HG03457 (cell line): Measurements from ENCODE around the gene FES.

Source experiments
- ATAC-seq: cut with Tn5 transposase; IDR thresholded peaks from one replicate; pipeline ENCODE4 v1.9.1; 2021; ENCODE audit warnings: moderate number of reproducible peaks; ENCODE audit not compliant: unreplicated experiment

The FES gene

DNA sequence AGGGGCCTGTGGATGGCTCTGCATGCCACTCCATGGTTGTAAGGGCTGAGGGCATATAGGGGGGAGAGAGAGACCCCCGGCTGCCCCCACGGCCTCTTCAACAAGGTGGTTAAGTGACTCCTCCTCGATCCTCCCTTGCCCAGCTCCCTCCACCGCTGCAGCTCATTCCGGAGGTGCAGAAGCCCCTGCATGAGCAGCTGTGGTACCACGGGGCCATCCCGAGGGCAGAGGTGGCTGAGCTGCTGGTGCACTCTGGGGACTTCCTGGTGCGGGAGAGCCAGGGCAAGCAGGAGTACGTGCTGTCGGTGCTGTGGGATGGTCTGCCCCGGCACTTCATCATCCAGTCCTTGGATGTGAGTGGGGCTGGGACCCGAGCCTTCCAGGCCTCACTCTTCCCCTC, 6.5 kb downstream of the FES start:
- no peak for ATAC-seq

DNA sequence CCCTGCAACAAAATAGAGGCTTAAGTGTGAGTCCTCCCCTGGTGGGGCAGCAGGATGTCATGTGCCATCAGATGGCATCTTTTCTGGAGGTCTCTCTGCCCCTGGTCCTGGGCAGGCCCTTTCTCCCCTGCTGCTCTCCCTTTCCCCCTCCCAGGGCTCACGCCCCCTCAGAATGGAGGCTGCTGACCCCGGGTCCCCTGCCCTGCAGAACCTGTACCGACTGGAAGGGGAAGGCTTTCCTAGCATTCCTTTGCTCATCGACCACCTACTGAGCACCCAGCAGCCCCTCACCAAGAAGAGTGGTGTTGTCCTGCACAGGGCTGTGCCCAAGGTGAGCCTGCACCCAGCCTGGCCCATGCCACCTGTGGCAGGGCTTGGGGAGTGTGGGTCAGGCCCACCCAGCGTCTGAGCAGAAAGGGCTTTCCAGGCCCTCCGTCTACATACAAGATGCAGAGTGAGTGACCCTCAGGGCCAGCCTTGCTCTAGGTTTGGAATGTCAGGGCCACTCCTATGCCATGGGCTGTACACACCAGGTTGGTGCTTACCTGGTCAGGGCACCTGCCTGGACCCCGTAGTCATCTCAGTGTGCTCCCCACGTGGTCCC, 7.1 kb downstream of the FES start:
- ATAC-seq, result no peak

DNA sequence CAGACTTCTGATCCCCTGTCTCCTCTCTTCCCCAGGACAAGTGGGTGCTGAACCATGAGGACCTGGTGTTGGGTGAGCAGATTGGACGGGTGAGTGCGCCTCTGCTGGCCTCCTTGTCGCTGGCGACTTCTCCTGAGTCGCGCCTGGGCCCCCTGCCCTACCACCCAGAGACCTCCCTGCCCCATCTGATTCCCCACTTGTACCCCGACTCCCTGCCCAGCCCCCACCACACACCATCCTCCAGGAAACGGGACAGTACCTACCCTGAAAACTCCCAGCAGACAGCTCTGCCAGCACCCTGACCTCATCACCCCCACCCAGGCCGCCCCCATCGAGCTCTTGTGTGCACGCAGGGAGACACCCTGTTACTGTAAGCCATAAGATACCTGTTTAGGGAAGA, 7.7 kb downstream of the FES start:
- no peak for ATAC-seq

DNA sequence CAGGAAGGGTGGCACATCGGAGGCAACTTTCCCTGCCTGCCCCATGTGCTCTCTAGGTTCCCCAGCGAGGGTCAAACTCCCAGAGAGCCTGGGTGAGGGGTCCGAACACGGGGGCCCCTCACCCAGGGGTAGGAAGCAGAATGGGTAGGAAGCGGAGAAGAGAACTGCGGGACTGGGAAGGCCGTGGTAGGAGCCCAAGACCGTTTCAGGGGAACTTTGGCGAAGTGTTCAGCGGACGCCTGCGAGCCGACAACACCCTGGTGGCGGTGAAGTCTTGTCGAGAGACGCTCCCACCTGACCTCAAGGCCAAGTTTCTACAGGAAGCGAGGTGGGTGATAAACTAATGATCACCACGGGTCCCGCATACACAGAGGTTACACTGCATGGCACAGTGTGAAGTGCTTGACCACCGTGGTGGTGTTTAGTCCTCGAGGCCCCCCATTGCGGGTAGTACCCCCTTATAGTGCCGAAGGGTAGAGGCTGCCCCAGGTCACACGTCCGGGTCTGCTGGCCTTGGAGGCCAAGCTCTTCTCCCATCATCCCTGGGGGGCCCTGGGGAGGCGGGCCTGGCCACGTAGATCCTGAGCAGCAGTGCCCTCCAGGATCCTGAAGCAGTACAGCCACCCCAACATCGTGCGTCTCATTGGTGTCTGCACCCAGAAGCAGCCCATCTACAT, 8.3 kb downstream of the FES start:
- ATAC-seq, result no peak

DNA sequence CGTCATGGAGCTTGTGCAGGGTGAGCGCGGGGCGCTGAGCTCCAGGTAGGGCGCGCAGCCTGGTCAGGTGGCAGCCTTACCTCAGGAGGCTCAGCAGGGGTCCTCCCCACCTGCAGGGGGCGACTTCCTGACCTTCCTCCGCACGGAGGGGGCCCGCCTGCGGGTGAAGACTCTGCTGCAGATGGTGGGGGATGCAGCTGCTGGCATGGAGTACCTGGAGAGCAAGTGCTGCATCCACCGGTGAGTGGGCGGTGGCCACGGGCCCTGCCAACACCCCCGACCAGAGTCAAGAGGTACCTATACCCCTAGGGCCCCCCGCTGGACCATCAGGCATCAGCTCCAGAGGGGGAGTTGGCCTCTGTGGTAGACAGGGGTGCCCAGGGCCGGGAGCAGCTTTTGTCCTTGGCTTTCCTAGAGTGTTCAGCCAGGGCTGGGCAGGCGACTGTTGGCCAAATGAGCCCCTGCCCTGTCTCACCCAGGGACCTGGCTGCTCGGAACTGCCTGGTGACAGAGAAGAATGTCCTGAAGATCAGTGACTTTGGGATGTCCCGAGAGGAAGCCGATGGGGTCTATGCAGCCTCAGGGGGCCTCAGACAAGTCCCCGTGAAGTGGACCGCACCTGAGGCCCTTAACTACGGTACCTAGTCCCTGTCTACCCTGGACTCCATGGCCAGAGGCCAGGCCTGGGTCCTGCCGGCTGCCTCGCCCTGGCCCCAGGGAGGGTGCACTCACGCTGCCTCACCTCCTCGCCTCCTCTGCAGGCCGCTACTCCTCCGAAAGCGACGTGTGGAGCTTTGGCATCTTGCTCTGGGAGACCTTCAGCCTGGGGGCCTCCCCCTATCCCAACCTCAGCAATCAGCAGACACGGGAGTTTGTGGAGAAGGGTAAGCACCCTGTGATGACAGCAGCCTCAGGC, 9.1 kb downstream of the FES start:
- no peak for ATAC-seq

DNA sequence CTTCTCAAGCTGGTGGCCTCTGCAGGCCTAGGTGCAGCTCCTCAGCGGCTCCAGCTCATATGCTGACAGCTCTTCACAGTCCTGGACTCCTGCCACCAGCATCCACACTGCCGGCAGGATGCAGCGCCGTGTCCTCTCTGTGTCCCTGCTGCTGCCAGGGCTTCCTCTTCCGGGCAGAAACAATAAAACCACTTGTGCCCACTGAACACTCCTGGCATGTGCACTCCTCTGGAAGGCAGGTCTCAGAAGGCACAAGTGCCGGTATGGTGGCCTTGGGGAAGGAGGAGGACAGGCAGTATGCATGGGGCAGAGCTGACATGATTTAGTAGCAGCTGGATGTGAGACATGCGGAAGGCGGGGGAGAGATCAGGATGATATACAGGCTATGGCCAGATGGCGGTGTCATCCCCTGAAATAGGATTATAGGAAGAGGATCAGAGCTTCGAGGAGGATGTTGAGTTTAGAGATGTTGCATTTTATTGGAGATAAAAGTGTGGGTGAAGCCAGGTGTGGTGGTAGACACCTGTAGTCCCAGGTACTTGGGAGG, 11.3 kb downstream of the FES start:
- ATAC-seq, result no peak

DNA sequence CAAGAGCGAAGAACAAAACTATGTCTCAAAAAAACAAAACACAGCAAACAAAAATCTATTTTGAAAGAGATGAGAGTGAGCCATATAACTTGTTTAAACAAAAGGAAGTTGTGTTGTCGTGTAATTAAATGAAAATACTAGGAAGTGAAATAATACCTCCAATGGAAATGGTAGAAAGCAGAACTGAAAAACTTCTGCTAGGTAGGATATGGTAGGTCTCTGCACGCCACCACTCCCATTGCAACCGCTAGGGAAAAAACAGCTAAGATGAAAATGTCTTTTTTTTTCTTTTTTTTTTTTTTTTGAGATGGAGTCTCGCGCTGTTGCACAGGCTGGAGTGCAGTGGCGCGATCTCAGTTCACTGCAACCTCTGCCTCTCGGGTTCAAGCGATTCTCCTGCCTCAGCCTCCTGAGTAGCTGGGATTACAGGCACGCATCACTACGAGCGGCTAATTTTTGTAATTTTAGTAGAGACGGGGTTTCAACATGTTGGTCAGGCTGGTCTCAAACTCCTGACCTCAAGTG, 12.9 kb downstream of the FES start:
- ATAC-seq, result peak; percentile 45

DNA sequence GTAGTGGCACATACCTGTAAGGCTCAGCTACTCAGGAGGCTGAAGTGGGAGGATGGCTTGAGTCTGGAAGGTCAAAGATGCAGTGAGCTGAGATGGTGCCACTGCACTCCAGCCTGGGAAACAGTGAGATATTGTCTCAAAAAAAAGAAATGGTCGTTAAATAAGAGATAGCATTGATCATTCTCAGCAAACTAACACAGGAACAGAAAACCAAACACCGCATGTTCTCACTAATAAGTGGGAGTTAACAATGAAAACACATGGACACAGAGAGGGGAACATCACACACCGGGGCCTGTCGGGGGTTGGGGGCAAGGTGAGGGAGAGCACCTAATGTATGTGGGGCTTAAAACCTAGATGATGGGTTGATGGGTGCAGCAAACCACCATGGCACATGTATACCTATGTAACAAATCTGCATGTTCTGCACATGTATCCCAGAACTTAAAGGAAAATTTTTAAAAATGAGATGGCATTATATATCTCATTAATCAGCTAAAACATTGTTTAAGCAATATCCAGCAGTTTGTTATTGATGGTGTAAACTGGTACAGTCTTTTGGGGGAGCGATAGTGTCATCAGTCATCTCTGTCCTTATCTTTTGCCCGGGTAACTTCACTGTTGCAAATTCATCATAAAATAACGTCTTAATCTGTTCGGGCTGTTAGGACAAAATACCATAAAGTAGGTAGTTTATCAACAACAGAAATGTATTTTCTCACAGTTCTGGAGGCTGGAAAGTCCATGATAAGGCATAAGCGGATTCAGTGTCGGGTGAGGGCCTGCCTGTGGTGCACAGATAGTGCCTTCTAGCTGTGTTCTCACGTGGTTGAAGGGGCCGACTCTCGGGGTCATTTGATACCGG, 17.1 kb downstream of the FES start:
- ATAC-seq, result no peak

DNA sequence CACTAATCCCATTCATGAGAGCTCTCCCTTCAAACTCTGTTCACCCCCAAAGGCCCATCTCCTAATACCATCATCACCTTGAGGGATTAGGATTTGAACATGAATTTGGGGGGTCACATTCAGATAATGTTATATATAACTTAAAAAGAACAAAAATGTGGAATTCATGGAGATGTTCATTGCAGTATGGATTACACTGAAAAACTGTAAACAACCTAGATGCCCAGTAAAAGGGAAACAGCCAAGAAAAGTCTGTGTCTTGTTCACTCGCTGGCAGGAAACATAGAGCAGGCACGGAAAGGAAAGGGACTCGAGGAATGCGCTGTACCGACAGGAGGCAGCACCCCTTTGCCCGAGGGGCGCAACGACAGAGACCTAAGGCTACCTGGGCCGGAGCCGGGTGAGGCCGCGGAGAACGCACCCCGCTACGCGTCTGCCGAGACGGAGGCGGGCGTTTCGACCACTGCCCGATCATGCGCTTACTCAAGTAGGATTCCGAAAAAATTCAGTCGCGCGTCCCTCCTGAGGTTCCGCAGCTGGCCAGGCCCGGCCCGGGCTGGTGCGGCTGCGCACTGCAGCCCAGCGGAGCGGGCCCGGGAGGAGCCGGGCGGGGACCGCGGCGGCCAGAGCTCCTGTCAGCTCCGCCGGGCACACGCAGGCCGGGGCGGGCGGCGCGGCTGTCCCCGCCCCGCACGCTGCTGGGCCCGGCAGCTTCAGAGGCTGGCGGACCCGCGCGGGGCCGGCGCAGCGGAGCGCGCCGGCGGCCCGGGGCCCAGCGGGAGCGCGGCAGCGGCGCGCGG, 17.9 kb downstream of the FES start:
- ATAC-seq, result peak; percentile 70

DNA sequence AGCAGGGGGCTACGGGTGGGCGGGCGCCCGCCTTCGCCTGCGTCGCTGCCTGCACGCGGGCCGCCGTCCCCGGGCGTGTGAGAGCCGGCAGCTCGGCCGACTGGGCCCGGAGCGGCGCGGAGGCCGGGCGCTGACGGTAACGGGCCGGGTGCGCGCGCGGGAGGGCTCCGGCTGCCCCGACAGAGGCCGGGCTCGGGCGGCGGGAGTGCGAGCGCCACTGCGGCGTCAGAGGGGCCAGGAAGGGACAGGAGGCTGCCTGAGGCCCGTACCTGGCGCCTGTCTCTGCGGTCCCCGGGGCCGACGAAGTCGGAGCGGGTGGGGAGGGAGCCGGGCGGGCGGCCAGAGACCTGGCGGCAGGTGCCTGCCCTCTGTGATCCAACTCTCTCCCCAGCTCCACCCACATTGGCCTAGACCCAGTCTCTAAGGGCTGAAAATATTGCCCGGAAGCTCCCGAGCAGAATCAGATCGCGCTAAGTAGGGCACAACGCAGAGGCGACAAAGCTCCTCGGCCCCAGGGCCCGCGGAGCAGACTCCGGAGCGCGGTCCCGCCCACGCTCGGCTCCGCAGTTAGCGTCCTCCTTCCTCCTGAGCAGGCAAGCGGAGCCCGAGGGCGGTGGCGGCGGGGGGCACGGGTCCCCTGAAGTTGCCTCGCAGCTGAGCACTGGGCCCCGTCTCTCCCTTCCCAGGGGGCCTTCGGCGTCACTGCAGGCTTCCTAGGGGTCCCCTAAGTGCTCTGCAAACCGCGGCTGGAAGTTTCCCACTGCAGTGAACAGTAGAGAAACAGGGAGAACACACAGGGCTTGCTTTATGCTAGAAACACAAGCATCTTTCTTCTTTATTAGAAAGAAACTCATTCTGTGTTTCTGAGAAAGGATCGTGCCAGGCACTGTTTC, 18.8 kb downstream of the FES start, which contains the start of gene MAN2A2:
Gene MAN2A2 (plus strand): TSS at position 463 of the 893 bp plus-strand sequence. CDS start 906 bp downstream, outside the sequence.
- peak; percentile 34 for ATAC-seq

DNA sequence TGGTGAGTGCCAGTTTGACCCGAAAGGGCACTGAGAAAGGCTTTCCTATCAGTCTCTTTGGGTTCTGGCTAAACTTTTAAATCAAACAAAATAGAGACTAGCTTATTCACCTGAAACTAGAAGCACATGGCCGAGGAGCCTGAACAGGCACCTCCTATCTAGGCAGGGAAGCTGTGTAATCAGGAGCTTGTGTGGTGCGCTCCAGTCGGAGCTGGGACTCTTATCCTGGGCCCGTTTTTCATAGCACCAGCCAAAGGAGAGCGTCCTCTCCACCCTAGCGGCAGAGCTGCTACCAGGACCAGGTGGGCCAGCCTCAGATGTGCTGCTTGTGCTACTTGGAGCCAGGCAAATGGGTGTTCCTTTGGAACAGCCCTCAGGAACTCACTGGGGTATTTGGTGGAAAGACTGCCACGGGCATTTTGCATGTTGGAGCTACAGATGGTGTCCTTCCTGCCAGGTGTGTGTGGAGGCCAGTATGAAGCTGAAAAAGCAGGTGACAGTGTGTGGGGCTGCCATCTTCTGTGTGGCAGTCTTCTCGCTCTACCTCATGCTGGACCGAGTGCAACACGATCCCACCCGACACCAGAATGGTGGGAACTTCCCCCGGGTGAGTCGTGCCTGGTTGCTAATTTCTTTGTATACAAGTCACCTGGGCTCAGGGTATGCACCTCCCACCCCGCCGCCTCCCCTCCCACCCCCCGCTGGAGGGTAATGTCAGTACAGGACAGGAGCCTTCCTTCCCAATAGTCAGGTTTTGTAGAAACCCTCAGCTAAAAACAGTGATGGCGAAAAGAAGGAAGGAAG, 19.6 kb downstream of the FES start:
- no peak for ATAC-seq

DNA sequence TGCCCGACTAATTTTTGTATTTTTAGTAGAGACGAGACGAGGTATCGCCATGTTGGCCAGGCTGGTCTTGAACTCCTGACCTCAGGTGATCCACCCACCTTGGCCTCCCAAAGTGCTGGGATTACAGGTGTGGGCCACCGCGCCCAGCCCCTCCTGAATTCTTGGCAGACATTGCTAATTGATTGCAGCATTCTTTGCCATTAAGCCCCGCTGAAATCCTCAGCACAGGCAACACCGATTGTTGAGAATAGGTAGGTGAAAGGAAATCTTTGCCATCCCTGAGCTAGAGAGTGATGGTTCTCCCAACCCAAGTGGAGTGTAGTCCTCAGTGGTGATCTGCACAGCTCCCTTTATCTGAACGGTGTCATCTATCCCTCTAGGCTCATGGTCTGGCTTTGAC, 20.4 kb downstream of the FES start:
- ATAC-seq, result no peak

DNA sequence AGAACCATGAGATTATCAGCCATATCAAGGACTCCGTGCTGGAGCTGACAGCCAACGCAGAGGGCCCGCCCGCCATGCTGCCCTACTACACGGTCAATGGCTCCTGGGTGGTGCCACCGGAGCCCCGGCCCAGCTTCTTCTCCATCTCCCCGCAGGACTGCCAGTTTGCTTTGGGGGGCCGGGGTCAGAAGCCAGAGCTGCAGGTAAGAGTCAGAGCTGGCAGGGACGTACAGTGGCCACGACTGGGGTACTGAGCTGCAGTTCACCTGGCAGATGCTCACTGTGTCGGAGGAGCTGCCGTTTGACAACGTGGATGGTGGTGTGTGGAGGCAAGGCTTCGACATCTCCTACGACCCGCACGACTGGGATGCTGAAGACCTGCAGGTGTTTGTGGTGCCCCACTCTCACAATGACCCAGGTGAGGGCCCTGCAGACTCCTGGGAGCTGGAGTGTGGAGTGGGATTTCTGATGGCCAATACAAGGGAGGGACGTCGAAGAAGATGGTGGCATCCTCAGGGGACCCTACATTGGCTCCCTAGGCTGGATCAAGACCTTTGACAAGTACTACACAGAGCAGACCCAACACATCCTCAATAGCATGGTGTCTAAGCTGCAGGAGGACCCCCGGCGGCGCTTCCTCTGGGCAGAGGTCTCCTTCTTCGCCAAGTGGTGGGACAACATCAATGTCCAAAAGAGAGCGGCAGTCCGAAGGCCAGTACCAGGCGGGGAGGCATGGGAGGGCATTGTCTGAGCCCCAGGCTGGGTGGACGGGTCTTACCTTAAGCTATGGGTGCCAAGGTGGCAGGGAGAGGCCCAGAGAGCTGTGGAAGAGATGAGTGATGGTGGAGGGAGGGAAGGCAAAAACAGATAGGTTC, 21.2 kb downstream of the FES start:
- no peak for ATAC-seq

DNA sequence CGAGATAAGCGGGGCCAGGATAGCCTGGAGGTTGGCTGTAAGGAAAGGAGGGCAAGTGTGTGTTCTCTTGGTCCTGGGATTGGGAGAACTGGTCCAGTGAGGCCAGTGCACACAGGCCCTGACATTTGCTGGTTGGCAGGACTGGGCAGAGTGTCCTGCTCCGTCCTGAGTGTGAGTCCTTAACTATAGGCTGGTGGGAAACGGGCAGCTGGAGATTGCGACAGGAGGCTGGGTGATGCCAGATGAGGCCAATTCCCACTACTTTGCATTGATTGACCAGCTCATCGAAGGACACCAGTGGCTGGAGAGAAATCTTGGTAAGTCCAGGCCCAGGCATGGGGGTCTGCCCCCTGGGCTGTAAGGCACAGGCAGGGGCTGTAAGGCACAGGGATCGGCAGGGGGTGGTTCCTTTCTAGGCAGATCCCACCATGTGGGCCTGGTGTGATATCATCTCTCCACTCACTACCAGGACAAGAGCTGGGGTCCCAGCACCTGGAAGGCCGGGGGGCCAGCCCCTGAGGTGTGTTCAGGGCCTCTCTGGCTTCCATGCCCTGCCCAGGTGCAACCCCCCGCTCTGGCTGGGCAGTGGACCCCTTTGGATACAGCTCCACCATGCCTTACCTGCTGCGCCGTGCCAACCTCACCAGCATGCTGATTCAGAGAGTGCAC, 22.0 kb downstream of the FES start:
- no peak for ATAC-seq

DNA sequence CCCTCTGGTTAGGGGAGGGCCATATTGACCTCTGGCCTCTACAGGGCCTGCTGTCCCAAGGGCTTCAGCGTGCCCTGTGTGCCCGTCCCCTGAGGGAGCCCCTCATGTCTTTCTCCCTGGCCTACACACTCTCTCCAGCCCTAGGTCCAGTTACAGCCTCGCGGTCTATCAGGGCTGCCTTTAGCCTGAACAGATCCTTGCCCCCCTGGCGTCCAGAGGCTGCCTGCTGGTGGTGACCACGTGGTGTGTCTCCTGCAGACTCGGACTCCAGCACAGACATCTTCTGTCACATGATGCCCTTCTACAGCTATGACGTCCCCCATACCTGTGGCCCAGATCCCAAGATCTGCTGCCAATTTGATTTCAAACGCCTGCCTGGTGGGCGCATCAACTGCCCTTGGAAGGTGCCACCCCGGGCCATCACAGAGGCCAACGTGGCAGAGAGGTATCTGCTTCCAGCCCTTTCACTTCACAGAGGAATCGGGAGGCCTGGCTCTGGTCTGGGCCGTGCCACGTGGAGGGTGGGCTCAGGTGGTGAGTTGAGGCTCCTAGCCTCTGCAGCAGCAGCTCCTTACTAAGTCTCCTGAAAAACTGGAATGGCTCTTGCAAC, 22.9 kb downstream of the FES start:
- no peak for ATAC-seq
